GM19240 (cell line): ENCODE data around the gene DUSP12.
"Not testable (repeated sequence)": the region's sequence is repeated elsewhere in the genome, so short reads cannot be mapped to it uniquely, and the experiment has no call there.

Experiments used
- DNase-seq: peaks from one replicate; pipeline ENCODE4 v3.0.0; 2011; ENCODE audit warnings: low spot score; ENCODE audit not compliant: insufficient read length

DUSP12 gene

DNA sequence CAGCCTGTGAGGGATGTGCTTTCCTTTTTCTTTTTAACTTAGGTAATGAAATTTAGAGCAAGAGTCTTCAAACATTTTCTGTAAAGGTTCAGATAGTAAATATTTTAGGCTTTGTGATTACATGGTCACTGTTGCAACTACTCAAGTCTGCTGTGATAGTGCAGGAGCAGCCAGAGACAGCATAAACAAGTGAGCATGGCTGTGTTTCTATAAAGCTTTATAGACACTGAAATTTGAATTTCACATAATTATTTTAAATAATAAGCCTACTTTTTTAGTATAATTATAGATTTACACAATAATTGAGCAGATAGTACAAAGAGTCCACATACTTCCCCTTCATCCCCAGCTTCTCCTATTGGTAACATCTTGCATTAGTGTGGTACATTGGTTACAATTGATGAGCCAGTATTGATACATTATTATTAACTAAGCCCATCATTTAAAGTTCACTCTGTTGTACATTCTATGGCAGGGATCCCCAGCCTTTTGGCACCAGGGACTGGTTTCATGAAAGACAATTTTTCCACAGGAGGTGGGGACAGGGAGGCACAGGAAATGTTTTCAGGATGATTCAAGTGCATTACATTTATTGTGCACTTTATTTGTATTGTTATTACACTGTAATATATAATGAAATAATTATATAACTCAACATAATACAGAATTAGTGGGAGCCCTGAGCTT is 19.5 kb downstream of the DUSP12 start:
- DNase-seq: no peak

DNA sequence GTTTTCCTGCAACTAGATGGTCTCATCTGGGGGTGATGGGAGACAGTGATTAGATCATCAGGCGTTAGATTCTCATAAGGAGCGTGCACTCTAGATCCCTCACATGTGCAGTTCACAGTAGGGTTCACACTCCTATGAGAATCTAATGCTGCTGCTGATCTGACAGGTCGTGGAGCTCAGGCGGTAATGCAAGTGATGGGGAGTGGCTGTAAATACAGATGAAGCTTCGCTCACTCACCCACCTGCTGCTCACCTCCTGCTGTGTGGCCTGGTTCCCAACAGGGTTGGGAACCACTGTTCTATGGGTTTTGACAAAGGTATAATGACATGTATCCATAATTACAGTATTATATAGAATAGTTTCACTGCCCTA is 20.1 kb downstream of the DUSP12 start:
- DNase-seq: not testable (repeated sequence)

DNA sequence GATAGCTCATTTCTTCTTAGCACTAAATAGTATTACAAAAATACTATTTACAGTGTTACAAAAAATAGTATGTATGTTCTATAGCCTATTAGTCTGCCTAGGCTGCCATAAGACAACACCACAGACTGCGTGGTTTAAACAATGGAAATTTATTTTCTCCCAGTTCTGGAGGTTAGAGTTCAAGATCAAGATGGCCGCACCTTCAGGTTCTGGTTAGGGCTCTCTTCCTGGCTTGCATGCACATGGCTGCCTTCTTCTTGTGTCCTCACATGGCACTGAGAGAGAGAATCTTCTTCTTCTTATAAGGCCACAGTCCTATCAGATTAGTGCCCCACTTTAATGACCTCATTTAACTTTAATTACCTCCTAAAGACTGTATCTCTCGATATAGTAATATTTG is 20.7 kb downstream of the DUSP12 start:
- DNase-seq: no peak

DNA sequence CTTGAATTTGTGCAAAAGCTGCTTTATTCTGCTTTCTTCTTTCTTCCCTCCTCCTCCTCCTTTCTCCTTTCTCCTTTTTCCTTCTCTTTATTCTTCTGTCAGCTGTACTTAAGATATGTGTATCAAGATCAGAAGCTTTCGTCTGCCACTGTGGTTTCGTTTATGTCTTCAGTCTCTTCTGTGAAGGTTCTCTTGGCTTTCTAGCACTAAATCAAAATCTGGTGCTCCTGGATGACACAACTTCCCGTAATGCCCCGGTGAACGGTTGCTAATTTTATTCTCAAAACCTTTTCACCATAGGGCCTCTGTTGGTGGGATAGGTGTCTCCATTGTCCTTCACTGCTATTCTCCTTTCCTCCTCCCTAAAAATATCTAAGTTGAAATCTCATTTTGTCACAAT is 21.6 kb downstream of the DUSP12 start:
- no peak for DNase-seq

DNA sequence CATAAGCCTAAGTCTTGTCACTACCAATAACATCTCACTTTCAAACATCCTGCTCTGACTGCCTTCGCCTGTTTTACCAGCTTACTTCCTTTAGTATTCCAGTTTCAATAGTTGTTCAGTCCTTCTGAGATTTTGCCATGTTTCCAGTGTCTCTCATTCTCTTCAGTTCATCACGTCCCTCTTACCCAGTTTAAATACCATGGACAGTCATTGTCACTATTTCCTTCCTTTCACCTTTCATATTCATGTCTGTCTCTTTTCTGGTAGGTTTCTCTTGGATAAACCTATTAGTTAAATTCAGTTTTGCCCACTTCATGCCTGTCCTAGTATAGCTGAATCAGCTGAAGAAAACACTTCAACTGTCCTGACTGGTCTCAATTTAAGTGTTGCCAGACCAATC is 22.4 kb downstream of the DUSP12 start:
- DNase-seq: no peak

DNA sequence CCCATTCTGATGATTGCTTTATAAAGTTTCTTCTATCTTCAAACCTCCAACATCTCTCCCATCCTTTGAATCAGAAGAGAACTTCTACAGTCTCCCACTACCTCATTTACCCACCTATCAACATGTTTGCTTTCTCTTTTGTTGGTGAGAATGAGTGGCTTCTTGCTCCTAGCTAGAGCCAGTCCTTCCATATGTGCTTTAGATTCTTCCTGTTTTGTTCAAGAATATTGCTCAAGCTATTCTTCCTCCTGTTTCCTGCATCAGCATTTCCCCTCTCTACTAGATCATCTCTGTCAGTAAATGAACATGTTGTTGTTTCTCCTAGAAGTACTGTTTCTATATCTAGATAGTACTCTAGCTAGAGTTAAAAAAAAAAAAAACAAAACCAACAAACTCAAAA is 22.8 kb downstream of the DUSP12 start:
- no peak for DNase-seq

DNA sequence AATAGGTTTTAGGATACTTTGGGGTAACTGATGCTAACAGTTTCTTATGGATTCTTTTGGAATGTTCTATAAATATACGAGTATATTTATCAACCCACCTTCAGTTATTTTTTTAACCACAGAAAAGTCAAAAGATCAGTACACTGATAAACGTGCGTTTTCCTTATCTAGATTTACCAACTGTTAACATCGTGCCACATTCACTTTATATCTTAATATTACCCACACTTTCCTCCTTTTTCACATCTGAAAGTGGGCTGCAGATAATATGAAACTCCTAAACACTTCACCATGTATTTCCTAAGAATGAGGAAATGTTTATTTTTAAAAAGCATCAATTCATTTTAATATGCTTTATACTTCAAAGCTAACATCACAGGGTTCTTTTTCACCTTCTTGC is 24.2 kb downstream of the DUSP12 start:
- no peak for DNase-seq

DNA sequence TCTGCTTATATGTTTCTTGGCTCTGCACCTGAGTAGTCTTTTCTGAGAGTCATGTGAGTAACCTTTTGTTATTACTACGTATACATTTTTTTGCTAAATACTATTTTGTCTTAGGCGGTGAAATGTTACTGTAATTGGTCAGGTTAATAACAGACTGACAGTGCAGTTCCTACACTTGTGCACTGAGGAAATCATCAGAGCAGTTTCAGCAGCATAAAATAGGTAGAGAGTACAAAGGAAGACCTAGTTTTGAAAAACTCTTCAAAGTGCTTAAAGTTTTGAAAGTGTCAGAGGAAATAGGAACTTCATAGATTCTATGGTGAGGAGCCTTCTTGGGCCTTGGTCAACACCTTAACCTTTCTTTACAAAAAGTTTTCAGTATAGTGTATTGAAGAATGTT is 27.7 kb downstream of the DUSP12 start:
- no peak for DNase-seq

DNA sequence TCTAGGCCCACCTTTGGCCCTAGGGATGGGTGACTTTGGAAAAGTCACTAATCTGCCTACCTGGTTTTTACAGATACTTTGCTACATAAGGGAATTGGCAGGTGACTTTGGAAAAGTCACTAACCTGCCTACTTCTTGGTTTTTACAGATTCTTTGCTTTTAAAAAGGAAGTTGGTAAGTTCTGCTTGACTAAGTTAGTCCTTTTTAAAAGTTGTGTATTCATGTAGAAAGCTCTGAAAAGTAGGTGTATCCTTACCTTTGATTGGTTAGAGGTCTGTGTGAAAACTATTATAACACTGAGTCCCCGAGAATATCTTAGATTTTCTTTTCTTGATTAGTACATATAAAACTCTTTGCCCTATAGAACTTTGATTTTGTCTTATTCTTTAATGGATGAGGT is 28.9 kb downstream of the DUSP12 start:
- no peak for DNase-seq

DNA sequence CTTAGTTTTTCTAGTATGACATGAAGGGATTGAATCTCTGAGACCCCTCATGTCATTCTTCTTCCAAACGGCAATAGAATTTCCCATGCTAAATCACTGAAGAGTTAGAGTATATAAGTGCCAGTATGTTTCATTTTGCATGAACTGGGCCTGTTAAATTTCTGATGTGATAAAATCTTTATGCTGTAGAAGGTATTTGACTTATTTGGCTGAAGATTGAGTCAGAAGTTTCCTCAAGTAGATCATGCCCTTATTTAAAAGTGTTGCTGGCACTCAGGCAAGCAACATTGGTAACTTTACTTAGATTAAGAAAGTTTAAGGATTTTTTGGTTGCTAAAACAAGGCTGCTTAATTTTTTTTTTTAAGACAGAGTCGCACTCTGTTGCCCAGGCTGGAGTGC is 29.8 kb downstream of the DUSP12 start:
- no peak for DNase-seq

DNA sequence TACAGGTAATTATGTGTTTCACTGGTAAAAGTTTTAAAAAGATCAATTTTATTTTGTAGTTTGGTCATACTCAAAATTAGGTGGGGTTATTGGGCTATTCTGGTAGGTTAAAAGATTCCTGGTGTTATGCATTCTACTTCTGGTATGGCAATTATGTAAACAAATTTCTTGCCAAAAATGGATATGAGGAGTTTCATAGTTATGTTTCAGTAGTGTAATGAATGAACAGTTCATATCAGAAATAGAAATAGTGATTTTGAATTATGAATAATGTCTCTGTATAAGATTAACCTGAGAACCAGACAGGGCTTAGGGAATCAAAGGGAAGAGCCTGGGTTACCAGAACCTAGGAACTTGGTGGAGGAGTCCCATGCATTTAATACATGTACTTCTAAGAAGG is 32.4 kb downstream of the DUSP12 start:
- DNase-seq: no peak

DNA sequence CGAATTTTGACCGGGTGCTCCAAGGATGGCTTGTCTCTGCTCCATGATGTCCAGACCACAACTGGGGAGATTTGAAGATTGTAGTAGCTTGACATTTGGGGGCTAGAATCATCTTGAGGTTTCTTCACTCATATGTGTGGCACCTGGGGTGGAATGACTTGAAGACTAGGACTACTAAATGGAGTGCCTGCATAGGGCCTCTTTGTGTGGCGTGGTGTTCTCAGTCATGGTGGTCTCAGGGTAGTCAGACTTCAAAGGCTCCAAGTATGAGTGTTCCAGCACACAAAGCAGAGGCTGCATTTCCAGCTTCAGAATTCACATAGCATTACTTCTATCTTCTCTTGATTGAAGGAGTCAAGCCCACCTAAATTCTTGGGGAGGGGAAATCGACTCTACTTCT is 33.3 kb downstream of the DUSP12 start:
- no peak for DNase-seq

DNA sequence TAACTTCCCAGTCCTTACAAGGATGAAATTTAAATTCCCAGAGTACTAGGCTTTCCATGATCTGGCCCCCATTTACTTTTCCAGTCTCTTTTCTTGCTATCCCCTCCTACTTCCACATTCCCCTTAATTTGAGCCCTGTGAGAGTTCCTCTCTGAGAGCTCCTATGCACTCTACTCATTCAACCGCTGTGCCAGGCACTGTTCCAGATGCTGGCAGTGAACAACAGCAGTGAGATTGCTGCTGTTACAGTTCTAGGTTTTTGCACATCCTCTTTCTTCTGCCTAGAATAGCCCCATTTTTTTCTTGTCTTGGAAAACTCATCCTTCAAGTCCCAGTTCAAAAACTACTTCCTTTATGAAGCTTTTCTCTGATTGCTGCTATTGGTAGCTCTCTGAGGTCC is 35.4 kb downstream of the DUSP12 start:
- DNase-seq: no peak

DNA sequence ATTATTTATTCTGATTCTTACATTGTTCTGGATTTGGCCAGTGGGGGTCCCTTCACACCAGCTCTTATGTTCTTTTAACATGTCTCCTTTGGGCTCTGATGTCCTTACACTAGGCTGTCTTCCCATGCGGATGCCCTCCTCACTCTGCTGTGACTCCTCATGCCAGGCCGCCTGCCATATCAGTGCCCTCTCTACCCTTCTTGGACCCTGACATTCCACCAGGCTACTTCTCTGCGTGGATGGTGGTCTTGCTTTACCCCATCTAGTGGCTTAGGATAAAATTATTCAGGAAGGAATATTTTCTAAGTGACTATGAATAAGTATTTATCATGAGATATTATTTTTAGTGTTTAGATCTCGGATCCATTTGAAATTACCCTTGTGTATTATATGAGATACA is 37.8 kb downstream of the DUSP12 start:
- no peak for DNase-seq

DNA sequence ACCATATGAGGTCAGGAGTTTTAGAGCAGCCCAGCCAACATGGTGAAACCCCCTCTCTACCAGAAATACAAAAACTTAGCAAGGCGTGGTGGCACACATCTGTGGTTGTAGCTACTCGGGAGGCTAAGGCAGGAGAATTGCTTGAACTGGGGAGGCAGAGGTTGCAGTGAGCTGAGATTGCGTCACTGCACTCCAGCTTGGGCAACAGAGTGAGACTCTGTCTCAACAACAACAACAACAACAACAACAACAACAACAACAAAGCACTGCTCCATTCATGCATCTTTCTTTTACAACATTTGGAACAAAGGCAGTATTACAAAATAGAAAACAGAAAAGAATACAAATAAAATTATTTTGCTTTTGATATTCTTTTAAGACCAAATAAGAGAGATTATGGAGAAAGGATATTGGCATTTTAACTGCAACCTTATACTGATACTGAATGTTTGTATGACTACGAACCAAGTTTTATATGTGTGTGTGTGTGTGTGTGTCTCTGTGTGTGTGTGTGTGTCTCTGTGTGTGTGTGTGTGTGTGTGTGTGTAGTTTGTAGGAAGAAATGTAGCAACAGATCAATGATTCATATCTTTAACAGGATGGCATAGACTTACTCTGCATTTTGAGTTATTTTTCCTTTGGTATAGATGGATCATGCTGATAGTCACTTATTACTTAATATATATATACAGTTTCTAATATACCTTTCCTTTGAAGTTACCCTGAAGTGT is 41.2 kb downstream of the DUSP12 start:
- DNase-seq: no peak

DNA sequence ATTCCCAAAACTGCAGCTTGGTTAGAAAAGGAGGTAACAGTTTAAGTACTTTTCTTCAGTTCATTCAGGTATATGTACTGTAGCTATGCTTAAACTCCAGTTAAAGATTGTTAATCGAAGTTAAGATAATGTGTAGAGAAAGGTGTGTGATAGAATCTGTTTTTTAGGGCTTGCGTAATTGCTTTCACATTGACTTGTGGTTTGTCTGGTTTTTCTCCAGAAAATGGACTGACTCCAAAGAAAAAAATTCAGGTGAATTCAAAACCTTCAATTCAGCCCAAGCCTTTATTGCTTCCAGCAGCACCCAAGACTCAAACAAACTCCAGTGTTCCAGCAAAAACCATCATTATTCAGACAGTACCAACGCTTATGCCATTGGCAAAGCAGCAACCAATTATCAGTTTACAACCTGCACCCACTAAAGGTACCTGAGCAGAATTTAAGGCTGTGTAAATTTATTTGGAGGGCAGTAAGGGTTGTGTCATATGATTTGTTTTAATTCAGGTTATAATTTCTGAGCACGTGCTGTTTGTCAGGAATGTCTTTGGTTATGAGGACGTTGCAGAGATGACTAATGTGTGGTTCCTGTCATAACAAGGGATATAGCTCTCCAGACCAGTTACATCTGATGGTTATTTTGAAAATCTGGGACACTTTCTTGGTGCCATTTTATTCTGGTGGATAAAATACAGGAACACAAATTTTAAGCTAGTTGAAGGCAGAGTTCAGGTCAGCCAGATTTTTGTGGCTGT is 42.5 kb downstream of the DUSP12 start:
- DNase-seq: no peak

DNA sequence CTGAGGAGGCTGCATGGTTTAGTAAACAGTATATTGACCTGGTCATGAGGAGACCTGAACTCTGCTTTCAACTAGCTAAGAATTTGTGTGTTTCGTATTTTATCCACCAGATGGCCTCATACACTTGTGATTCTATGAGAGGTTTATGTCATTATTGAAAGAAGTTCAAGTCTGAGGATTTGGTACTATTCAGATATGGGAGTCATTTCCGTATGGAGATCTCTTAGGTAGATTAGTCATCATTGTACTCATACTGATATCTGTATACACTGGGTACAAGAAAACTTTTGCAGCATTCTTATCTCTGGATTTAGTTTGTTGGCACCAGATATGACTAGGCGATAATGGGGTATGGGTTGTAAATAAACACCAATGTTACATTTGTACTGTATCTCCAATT is 43.2 kb downstream of the DUSP12 start:
- no peak for DNase-seq

DNA sequence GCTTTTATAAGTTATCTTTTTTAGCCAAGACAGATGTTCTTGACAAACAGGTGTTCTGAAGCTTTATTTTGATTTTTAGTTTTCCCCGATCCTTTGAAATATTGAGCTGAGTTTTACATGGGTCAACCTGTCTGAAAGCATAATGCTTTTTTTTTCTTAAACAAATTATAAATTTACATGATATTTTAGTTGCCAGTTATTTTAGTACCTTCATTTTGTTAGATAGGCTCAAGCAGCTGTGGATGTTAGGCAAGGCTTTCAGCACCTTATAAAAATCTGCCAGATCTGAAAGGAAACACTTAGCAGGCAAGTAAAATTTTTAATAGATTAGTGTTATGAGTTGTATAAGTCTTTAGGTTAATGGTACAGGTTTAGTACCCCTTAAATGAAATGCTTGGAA is 50.2 kb downstream of the DUSP12 start:
- DNase-seq: no peak

DNA sequence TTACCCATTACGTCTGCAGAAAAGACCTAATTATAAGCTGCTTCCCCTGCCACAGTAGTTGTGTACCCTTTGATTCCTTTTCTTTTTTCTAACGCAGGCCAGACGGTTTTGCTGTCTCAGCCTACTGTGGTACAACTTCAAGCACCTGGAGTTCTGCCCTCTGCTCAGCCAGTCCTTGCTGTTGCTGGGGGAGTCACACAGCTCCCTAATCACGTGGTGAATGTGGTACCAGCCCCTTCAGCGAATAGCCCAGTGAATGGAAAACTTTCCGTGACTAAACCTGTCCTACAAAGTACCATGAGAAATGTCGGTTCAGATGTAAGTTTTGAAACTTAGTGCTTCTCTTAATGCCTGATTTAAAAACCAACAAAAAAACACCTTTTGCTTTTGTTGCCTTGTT is 52.4 kb downstream of the DUSP12 start:
- no peak for DNase-seq

DNA sequence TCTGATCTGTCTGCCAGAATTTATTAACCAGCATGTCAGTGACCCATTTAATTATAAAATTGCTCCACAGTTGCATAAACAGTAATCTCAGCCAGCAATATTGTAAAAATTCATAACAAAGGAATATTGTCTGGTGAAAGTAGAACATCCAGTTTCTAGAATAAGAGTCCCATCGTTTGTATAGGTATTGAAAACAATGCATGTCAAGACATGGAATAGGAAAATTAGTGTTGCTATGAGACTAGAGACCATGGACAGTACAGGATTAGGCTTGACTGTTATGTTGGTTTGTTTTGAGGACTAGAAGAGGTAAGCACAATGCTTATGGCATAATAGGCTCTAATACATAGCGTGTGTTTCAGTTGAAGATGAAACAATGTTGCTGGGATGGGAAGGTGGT is 53.6 kb downstream of the DUSP12 start:
- no peak for DNase-seq

DNA sequence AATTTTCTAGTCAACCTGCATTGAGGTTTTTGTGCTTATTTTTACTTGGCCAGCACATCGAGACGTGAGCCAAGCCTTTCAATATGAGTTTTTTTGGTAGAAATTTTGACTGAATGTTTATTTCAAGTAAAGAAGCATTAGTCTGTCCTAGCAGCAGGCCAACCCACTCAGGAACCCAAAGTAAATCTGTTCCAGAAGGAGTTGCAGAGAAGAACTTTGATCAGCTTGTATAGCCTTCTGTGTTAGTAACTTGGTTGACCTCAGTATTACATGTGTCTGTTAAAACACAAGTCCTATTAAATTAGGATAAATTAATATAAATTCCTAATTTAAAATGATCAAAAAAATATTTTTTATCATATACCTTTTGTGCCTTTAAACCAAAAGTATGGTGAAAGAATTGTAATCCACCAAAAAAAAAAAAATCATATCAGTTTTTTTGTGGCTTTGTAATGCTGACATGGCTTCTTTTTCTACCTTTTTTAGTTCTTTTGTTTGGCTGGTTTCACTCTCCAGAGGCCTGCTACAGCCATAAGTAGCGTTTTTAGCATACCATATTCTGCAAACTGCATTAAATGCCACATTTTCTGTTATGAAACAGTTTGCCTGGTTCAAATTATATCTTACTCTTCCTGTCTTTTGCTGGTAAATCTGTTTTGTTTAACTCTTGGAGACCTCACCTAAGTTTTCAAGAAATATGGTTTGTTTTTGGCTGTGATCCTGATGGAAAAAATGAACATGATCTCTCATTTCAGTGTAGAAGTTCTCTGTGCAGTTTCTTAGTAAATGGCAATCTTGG is 56.0 kb downstream of the DUSP12 start:
- no peak for DNase-seq
